Choroid plexus epithelial cell (primary cell): ENCODE measurements around the gene HDAC9.

ENCODE experiments used
- DNase-seq: peaks from one replicate; pipeline ENCODE4 v3.0.0-alpha.2; 2010; ENCODE audit warnings: low read depth
- H3K4me3 ChIP-seq: 2 replicates; pipeline ENCODE4 v1.5.1; 2011; ENCODE audit warnings: low read depth, mild to moderate bottlenecking, control low read depth, low read length, moderate library complexity
- TF ChIP-seq, protein P1 (sequence below): conservative IDR thresholded peaks from 2 replicates; pipeline ENCODE4 v1.5.1; 2011; ENCODE audit warnings: low read depth, mild to moderate bottlenecking, control low read depth, inconsistent platforms, low read length, moderate library complexity

Gene HDAC9

DNA sequence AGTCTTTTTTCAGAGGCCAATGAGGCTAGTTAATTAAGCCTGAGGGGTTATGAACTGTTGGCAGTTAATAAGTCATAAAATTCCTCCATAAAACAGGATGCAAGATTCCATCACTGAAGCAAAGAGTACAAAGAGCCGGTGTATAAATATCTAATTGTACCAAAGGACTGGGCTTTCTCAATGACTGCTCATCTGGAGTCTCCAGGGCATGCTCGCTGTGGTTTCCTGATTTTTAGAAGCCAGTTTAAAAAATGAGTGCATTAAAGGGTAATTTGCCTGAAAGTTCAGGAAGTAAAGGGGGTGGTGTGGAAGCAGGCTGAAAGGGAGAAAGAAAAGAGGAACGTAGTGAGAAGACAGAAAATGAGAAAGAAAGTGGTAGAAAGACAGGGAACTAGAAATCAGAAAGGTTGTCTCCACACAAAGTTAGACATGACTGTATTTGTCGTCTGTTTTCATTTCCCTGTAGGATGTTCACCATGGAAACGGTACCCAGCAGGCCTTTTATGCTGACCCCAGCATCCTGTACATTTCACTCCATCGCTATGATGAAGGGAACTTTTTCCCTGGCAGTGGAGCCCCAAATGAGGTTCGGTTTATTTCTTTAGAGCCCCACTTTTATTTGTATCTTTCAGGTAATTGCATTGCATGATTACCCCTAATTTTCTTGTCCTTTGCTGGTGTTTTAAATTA, 339.6 kb downstream of the HDAC9 start:
- no peak for DNase-seq
- TF ChIP-seq, protein P1, sequence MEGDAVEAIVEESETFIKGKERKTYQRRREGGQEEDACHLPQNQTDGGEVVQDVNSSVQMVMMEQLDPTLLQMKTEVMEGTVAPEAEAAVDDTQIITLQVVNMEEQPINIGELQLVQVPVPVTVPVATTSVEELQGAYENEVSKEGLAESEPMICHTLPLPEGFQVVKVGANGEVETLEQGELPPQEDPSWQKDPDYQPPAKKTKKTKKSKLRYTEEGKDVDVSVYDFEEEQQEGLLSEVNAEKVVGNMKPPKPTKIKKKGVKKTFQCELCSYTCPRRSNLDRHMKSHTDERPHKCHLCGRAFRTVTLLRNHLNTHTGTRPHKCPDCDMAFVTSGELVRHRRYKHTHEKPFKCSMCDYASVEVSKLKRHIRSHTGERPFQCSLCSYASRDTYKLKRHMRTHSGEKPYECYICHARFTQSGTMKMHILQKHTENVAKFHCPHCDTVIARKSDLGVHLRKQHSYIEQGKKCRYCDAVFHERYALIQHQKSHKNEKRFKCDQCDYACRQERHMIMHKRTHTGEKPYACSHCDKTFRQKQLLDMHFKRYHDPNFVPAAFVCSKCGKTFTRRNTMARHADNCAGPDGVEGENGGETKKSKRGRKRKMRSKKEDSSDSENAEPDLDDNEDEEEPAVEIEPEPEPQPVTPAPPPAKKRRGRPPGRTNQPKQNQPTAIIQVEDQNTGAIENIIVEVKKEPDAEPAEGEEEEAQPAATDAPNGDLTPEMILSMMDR, result no peak
- no peak overlapping the region for H3K4me3 ChIP-seq

DNA sequence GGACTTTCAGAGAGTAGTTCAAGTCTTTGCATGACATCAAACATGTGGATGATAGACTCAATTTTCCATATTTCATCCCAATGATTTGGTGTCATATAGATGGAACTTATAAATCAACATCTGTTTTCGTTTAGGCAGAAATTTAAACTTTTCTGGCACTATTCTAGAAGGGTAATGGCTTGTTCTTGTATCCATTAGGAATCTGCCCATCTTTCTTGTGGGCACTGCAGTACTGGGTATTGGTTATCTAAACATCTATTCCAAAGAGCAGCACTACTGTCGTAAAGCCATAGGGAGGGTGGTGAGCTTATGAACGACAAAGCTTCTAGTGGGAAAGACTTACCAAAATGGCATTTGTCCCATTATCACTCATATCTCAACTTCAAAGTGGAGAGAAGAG, 348.4 kb downstream of the HDAC9 start:
- TF ChIP-seq, protein P1, result no peak
- H3K4me3 ChIP-seq, result no peak overlapping the region
- no peak for DNase-seq

DNA sequence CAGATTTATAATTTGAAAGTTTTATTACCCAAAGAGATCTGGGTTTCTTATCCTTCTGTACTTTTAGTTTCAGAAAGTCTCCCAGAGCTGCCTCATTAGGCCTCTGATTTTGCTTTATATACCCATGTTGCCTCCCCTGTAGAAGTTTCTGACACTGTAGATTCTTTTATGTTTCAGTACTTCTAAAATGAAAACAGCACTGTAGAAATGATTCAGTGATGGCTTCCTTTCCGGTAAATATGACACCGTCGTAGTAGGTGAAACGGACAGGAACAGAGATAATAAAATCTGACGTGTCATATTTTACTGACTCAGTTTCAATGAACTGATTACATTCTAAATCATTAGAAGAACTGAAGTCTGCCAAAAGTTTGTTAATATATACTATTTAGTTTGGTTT, 349.2 kb downstream of the HDAC9 start:
- H3K4me3 ChIP-seq, result no peak overlapping the region
- no peak for DNase-seq
- TF ChIP-seq, protein P1, result no peak

DNA sequence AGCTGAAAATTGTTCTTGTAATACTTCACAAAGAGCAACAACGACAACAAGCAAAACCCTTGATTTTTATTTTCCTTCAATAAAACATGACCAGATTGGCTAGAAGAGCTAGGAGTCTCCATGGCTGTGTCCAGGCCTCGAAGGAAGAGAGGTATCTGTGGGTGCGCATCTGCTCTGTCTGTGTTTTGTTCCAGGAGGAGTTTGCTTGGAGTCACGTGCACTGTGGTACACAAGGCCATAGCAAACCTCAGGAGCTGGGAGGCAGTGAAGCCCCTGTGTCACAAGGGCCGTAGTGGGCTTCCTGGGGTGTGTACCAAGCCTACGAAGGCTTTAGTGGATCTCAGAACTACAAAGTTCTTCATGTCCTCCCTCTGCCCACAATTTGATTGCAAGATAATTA, 350.2 kb downstream of the HDAC9 start:
- DNase-seq, result no peak
- no peak overlapping the region for H3K4me3 ChIP-seq
- TF ChIP-seq, protein P1, result no peak

DNA sequence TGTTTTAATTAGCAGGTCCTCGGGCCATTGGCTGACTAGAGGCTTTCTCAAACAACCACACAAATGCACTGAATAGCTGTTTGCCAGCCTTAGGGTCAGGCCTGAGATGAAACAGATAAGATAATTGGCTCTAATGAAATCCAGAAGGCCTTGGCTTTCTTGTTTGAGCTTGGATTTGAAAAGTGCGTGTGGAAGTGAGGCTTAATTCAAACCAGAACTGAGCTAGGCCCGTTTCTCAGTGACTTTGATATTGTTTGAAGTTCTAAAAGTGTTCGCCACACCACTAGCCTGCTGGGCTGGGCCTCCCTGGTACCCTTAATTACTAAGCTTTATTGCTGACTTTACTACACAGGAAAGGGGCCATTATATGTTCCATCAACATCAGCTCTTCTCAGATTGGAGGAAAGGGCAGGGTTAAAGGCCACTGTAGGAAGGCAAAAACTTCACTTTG, 351.2 kb downstream of the HDAC9 start:
- no peak overlapping the region for H3K4me3 ChIP-seq
- DNase-seq, result no peak
- TF ChIP-seq, protein P1, result no peak

DNA sequence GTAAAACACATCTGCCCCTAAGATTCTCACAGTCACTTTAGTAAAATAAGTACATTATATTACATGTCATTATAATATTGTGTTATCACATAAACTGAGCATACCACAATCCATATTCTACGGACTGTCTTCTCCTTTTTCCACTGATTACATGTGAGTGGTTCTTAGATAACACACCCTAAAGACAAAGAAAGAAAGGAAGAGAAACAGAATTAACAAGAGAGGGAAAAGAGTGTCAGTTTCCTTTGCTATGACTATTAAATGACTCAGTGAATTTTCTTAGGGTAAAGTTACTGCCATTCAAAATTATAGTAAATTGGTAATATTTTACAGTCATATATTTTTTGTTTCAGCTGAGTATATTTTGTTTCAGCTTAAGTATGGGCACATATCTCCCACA, 353.6 kb downstream of the HDAC9 start:
- no peak for DNase-seq

More for the DNA sequence above, 353.6 kb downstream of the HDAC9 start:
- no peak overlapping the region for H3K4me3 ChIP-seq
- TF ChIP-seq, protein P1, result no peak
